IPS DF 19.7 (cell line): ENCODE measurements around the gene MATR3.
"Not testable (repeated sequence)": the region's sequence is repeated elsewhere in the genome, so short reads cannot be mapped to it uniquely, and the experiment has no call there.

ENCODE experiments used
- DNase-seq: peaks from one replicate; pipeline ENCODE4 v3.0.0-alpha.2; 2013; ENCODE audit warnings: low read depth, low spot score

The MATR3 gene

GRCh38 chr5:139344177-139344576 lies 50.6 kb downstream of the MATR3 start:
- DNase-seq: no peak

DNA sequence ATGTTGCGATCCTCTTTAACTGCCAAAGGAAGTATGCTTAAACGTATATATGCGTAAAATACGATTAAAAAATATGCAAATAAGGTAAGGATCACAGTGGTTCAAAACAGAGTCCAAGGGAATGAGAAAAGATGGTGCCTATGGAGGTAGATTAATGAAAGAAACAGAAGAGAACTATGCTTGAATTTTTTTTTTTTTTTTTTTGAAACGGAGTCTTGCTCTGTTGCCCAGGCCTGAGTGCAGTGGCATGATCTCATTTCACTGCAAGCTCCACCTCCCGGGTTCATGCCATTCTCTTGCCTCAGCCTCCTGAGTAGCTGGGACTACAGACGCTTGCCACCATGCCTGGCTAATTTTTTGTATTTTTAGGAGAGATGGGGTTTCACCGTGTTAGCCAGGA lies 51.9 kb downstream of the MATR3 start:
- DNase-seq: not testable (repeated sequence)

- DNase-seq: not testable (repeated sequence)
Observed at GRCh38 chr5:139347863-139348262, 54.3 kb downstream of the MATR3 start.

DNA sequence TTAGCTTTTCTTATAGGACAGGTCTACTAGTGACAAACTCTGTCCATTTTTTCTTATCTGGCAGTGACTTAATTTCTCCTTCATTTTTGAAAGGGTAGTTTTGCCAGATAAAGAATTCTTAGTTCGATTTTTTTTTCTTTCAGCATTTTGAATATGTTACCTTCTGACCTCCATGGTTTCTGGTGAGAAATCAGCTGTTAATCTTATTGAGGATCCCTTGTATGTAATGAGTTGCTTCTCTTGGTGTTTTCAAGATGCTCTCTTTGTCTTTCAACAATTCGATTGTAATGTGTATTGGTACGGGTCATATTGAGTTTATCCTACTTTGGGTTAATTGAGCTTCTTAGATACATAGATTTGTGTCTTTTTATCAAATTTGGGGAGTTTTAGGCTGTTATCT lies 60.6 kb downstream of the MATR3 start:
- DNase-seq: no peak

GRCh38 chr5:139355900-139356299 lies 62.4 kb downstream of the MATR3 start:
- not testable (repeated sequence) for DNase-seq

DNA sequence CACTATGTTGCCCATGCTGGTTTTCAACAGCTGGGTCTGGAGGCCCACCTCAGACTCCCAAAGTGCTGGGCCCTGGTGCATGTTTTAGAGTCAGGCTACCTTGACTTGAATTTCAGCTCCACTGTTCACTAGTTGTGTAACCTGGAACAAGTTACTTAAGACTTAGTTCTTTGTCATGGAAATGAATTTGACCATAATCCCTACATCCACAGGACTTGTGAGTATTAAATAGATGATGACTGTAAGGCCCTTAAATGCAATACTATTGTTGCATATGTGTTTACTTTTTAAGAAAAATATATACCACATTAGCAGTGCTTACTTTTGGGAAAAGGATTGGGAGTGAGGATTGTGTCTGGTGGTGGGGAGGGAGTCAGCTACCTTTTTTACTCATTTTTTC lies 64.5 kb downstream of the MATR3 start:
- no peak for DNase-seq

- DNase-seq: no peak
Observed at GRCh38 chr5:139360384-139360783, 66.8 kb downstream of the MATR3 start.

DNA sequence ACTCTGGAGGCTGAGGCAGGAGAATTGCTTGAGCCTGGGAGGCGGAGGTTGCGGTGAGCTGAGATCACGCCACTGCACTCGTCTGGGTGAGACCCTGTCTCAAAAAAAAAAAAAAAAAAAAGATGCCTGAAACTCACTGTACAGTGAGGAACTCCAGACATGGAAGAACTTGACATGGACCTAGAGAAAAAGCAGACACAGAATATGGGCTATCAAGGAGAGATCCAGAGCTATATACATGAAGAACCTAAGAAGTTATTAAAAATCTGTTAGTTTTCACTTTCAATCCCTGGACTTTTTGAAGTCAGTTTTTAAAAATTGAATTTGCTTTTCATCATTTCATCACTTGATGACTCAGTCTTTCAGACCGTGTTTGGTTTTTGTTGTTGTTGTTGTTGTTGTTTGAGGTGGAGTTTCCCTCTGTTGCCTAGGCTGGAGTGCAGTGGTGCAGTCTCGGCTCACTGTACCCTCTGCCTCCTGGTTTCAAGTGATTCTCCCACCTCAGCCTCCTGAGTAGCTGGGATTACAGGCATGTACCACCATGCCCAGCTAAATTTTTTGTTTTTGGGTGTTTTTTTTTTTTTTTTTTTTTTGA lies 68.4 kb downstream of the MATR3 start:
- no peak for DNase-seq

DNA sequence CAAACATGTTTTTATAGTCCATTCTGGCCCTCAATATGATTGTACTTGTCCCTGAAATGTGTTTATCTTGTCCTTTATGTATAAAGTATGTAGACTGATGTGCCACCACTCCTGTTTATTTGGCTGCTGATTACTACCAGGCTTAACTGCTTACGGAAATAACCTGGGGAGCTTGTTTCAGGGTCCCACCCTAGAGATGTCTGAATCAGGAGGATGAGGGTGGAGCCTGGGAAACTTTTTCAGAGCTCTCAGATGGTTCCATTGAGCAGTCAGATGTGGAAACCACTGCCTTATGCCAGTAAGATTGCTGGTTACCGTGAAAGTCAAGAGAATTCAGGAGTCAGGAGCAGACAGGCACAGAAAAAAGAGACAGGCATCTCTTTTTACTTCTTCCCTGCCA lies 70.4 kb downstream of the MATR3 start:
- no peak for DNase-seq

- DNase-seq: no peak
Observed at GRCh38 chr5:139364466-139364865, 70.9 kb downstream of the MATR3 start.

DNA sequence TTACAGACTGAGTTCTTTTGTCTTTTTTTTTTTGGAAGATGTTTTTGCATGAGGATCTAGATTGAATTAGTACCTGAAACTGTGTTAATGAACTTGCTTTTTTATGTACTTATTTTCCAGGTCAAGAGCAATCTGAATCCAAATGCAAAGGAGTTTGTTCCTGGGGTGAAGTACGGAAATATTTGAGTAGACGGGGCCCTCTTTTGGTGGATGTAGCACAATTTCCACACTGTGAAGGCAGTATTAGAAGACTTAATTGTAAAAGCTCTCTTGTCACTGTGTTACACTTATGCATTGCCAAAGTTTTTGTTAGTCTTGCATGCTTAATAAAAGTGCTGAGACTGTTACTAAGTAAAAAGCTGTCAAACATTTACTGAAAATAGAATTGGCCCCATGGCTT lies 75.1 kb downstream of the MATR3 start:
- DNase-seq: no peak

- no peak for DNase-seq
Observed at GRCh38 chr5:139369181-139369580, 75.6 kb downstream of the MATR3 start.

DNA sequence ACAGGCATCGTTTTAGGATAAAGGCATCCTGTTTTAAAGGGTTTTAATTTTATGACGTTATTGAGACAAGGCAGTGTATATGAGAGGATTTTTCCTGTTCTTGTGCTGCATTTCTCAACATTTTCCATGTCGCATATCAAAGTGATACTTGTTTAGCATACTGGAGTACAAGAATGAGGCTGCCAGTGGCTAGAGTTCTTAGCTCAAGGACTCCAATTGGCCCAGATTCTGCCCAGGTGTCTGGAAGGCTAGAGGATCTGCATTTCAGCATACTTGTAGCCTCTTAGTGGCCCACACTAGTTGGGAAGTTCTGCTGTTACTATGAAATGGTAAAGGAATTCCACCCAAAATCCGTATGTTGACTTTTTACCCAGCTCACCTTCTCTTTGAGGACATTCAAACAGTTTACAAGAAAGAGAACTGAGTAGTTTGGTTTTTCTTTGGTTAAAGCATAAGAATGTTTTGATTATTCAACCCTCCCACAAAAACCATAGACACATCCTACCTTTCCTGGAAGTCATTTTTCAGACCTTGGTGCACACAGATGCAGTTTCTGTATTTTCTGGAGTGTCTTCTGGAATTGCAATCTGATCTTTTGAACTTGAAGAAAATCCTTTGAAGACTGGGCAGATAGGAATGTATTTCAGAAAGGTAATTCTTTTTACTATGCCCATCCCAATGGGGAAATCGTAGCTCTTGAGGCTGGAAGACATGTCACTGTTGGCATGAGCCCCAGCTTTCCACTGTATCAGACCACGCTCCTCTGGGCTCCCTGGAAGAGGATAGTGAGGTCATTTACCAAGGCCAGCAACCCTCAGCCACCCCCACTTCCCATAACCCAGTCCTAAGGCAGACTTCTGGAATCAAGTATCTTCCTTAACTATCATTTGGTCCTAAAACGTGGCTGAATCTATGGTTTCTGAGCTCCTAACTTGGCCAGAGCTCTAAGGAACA lies 78.2 kb downstream of the MATR3 start:
- no peak for DNase-seq

- no peak for DNase-seq
Observed at GRCh38 chr5:139374909-139375308, 81.4 kb downstream of the MATR3 start.

- no peak for DNase-seq
Observed at GRCh38 chr5:139376364-139376763, 82.8 kb downstream of the MATR3 start.

DNA sequence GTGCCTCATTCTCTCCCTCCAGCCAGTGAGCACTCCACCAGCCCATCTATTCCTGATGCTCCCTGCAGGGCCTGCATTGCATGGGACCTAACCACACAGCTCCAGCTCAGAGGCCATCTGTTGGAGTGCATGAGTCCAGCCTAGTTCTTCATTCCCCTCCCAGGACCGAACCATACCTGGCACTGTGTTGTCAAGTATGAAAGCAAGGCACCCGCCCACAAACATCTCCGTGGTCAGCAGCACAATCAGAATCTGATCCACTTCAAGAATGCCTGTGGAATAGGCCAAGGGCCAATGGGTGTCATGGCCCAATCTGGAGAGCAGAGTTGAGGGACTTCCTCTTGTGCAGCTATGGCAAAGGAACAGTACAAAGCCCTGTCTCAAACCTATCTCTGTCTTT lies 83.7 kb downstream of the MATR3 start:
- DNase-seq: no peak

DNA sequence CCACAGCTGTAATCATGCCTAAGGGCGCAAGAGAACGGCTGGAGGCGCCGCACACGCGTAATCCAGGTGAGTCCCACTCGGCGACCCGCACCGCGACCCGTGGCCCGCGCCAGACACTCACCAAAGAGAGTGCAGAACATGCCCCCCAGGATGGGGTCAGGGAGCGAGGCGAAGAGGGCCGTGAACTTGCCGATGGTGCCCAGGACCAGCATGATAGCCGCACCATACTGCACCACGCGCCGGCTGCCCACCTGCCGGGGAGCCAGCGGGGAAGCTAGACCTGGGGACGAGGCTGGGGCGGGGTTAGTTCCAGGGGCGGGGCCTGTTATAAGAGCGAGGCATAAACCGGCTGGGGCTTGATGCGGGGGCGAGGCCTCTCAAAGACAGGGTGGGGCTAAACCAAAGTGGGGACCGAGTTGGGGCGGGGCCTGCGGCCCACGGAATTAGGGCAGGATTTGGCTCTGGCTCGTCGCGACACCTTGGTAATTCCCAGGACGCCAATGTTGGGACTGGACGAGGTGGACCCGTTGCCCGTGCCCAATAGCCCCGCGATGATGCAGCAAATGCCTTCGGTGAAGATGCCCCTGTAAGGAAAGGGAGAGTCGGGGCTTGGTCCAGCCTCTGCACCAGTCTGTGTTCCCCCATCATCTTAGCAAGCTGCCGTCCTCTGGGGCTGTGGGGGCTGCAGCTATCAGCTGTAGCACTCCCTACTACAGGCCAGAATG lies 84.7 kb downstream of the MATR3 start:
- no peak for DNase-seq

- no peak for DNase-seq
Observed at GRCh38 chr5:139378941-139379361, 85.4 kb downstream of the MATR3 start.

GRCh38 chr5:139379626-139380449 lies 86.3 kb downstream of the MATR3 start:
- DNase-seq: no peak
